ENCODE results near the gene YARS2.
"Not testable (repeated sequence)": the region's sequence is repeated elsewhere in the genome, so short reads cannot be mapped to it uniquely, and the experiment has no call there.

YARS2 gene

DNA sequence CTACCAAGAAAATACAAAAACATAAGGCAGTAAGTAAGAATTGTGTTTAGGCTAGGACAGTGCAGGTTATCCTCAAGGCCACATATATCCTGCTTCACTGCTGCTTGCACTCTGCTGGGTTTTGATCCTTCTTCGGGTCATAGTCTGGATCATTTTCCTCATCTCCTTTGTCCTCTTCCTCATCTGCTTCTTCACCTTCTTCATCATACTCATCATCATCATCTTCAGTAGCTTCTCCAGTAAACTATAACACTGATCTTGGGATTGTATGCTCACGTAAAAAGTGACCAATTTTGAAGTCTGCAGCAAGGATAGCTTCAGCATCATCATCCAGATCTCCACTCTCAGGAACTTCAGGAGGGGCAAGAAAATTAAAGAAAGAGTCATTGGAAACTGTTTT lies 29.4 kb downstream of the YARS2 start:
- H3K27ac Mint-ChIP-seq = no peak overlapping the region
- H3K4me1 Mint-ChIP-seq (ENCODE audit: low read depth) = no peaks in the 10 kb centered on the region
- peaks cover 23% of the 10 kb centered on the region for H3K36me3 Mint-ChIP-seq (ENCODE audit: low read depth)

DNA sequence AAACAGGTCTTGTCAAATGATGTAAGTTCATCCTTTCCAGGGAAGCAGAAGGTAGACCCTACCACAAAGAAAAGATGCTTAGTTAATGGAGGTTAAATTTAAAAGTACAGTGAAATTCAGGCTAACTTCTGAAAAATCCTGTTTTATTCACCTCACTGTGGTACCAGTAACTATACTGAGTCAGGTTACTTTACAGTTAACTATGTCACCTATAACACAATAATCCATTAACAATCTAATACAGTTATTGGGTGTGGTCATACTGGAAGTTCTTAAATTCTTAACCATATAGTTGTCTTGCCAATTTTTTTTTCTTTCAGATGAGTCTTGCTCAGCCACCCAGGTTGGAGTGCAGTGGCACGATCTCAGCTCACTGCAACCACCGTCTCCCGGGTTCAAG lies 30.4 kb downstream of the YARS2 start:
- not testable (repeated sequence) for H3K9me3 Mint-ChIP-seq; H3K27me3 Mint-ChIP-seq (ENCODE audit: low read depth); H3K4me3 Mint-ChIP-seq; H3K27ac Mint-ChIP-seq; H3K4me1 Mint-ChIP-seq (ENCODE audit: low read depth)
- H3K36me3 Mint-ChIP-seq (ENCODE audit: low read depth) = peaks cover 27% of the 10 kb centered on the region

More for the DNA sequence above, 29.4 kb downstream of the YARS2 start:
- Mint-ChIP-seq H3K9me3 (no peaks in the 10 kb centered on the region), H3K4me3 (no peak overlapping the region), H3K27me3 (ENCODE audit: low read depth) (no peaks in the 10 kb centered on the region)

DNA sequence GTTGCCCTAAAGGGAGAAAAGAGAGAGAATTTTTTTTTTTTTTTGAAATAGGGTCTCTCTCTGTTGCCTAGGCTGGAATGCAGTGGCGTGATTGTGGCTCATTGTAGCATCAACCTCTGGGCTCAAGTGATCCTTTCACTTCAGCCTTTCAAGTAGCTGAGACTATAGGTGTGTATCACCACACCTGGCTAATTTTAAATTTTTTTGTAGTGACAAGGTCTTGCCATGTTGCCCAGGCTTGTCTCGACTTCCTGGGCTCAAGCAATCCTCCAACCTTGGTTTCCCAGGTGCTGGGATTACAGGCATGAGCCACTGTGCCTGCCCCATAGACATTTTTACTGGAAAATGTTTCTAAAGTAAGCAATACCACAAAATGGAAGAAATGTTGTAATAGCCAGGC lies 36.8 kb downstream of the YARS2 start:
- no peaks in the 10 kb centered on the region for H3K4me1 Mint-ChIP-seq (ENCODE audit: low read depth)
- no peak overlapping the region for H3K4me3 Mint-ChIP-seq
- H3K9me3 Mint-ChIP-seq = no peaks in the 10 kb centered on the region
- H3K36me3 Mint-ChIP-seq (ENCODE audit: low read depth) = peaks cover 13% of the 10 kb centered on the region
- no peaks in the 10 kb centered on the region for H3K27me3 Mint-ChIP-seq (ENCODE audit: low read depth)
- H3K27ac Mint-ChIP-seq = no peak overlapping the region

DNA sequence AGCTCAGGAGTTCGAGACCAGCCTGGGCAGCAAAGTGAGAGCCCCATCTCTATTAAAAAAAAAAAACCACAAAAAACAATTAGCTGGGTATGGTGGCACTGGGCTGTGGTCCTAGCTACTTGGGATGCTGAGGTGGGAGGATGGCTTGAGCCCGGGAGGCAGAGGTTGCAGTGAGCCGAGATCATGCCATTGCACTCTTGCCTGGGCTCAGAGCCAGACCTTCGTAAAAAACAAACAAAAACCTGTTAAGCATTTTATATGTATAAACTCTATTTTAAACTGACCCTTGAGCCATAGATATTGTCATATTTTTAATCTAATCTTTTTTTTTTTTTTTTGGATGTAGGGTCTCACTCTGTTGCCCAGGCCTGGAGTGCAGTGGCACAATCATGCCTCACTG lies 40.9 kb downstream of the YARS2 start:
- Mint-ChIP-seq H3K4me3 (no peak overlapping the region), H3K36me3 (ENCODE audit: low read depth) (peaks cover 13% of the 10 kb centered on the region), H3K9me3 (no peaks in the 10 kb centered on the region), H3K4me1 (ENCODE audit: low read depth) (no peaks in the 10 kb centered on the region), H3K27ac (no peak overlapping the region), H3K27me3 (ENCODE audit: low read depth) (no peaks in the 10 kb centered on the region)

DNA sequence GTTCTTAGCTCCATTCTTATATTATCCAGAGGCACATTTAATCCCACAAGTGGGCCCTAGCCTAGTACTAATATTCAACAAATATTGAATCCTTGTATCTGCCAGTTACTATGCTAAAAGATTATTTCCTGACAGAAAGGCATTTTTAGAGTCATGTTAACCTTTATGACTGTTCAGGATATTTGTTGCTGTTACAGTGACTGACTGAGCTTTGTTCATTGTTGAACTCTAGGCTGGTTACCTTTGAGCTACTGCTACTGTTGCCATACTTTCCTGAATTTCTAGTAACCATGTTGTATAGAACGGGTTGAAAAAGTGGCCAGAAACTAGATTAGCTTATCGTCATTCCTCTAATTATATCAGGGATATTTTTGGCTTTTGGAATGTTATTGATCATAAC lies 46.8 kb downstream of the YARS2 start:
- H3K36me3 Mint-ChIP-seq (ENCODE audit: low read depth) = peaks cover 11% of the 10 kb centered on the region
- no peaks in the 10 kb centered on the region for H3K27me3 Mint-ChIP-seq (ENCODE audit: low read depth)
- H3K4me3 Mint-ChIP-seq = no peak overlapping the region
- H3K4me1 Mint-ChIP-seq (ENCODE audit: low read depth) = peaks cover 19% of the 10 kb centered on the region
- no peaks in the 10 kb centered on the region for H3K9me3 Mint-ChIP-seq
- H3K27ac Mint-ChIP-seq = no peak overlapping the region

DNA sequence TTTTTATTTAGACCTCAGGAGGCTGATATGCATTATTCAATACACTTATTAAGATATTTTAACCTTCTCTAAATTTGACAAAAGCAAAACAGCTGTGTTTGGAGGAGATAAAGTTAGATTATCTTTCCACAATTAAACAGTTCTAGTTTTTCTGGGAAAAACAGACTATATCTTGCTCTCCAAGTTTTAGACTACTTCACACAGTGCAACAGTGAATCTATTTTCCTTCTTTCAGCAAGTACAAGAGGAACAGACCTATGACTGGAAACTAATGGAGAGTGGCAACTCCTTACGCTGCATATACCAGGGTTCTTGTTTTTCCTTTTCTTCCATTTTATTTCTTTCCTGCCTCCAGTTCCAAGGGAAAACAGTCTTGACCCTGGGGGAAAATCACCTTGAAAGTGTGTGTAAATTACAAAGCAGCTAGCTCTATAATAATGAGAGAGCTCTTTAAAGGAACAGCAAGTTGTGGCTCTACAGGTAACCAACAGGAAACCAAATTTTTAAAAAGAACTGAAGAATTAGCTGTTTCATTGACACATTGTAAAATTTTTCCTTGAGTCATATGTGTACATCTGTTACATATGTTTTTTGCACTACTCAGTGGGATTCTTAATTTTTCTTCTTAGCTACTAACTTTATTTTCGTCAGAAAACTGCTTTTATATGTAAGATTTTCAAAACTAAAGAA lies 49.2 kb downstream of the YARS2 start:
- H3K4me1 Mint-ChIP-seq (ENCODE audit: low read depth) = peaks cover 21% of the 10 kb centered on the region
- no peaks in the 10 kb centered on the region for H3K9me3 Mint-ChIP-seq
- peak overlapping the region; percentile 49 for H3K27ac Mint-ChIP-seq
- peaks cover 9% of the 10 kb centered on the region for H3K36me3 Mint-ChIP-seq (ENCODE audit: low read depth)
- peak overlapping the region; percentile 35 for H3K4me3 Mint-ChIP-seq
- H3K27me3 Mint-ChIP-seq (ENCODE audit: low read depth) = no peaks in the 10 kb centered on the region

DNA sequence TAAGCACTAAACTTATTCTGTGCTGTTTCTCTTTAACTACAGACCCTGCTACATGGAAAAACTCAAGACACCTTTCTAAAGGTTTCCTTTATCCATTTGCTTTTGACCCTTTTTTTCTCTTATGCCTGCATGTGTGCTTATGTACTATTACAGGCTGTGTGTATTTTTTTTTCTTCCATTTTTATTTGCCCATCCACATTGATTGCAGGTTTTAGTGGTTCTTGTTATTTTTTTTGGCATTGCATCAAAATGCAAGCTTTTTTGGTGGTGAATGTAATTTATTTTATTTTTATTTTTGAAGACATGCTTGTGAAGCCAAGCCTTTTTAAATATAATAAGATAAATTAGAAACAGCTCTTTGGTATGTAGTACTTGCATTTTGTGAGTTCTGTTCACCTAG lies 49.9 kb downstream of the YARS2 start:
- Mint-ChIP-seq H3K9me3 (no peaks in the 10 kb centered on the region), H3K4me1 (ENCODE audit: low read depth) (peaks cover 23% of the 10 kb centered on the region), H3K27ac (no peak overlapping the region), H3K4me3 (no peak overlapping the region), H3K27me3 (ENCODE audit: low read depth) (no peaks in the 10 kb centered on the region), H3K36me3 (ENCODE audit: low read depth) (peaks cover 6% of the 10 kb centered on the region)

DNA sequence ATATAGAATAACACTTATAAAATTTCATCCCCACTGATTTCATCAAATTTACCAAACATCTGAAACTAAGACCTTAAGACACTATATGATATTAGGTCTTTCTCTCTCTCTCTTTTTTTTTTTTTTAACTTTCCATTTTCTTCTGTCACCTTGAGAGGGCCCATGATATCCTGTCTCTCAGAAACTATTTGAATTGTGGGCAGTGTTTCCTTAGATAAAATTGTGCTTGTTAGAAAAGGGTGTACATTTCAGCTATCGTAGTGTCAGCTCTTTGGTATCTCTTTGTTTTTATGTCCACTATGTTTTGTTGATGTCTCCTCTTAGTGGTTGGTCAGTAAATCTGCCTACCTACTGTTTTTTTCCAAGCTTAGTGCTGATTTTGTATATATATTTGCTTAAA lies 52.8 kb downstream of the YARS2 start:
- H3K36me3 Mint-ChIP-seq (ENCODE audit: low read depth) = peaks cover 6% of the 10 kb centered on the region
- no peaks in the 10 kb centered on the region for H3K9me3 Mint-ChIP-seq
- no peak overlapping the region for H3K4me3 Mint-ChIP-seq
- no peak overlapping the region for H3K27ac Mint-ChIP-seq
- H3K27me3 Mint-ChIP-seq (ENCODE audit: low read depth) = no peaks in the 10 kb centered on the region
- H3K4me1 Mint-ChIP-seq (ENCODE audit: low read depth) = peaks cover 18% of the 10 kb centered on the region

DNA sequence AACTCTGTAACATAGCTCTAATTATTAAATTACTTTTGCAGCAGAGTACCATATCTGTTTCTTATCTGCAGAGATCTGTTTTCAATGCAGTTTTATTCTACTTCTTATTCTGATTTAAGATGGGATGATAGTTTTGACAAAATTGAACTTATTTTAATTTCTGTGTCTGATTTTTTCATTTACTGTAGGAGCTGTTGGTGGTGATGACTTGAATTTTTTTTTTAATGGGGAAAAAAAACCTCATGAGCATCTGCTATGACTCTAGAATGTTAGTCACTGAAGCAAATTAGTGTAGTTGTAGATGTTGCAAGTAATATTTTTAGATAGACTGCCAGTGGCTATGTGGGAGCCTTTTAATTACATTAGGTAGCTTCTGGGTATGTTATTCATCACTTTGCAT lies 53.2 kb downstream of the YARS2 start:
- H3K4me3 Mint-ChIP-seq = no peak overlapping the region
- H3K4me1 Mint-ChIP-seq (ENCODE audit: low read depth) = peaks cover 17% of the 10 kb centered on the region
- peaks cover 6% of the 10 kb centered on the region for H3K36me3 Mint-ChIP-seq (ENCODE audit: low read depth)
- H3K27me3 Mint-ChIP-seq (ENCODE audit: low read depth) = no peaks in the 10 kb centered on the region
- no peak overlapping the region for H3K27ac Mint-ChIP-seq
- H3K9me3 Mint-ChIP-seq = no peaks in the 10 kb centered on the region

DNA sequence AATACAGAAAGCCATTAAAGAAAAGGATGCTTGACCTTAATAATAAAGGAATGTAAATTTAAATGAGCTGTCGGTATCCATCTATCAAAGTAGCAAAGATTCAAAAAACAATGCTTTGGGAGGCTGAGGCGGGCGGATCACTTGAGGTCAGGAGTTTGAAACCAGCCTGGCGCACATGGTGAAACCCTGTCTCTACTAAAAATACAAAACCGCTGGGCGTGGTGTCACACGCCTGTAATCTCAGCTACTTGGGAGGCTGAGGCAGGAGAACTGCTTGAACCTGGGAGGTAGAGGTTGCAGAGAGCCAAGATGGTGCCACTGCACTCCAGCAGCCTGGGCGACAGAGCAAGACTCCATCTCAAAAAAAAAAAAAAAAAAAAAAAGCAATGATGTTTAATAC lies 56.3 kb downstream of the YARS2 start:
- H3K27me3 Mint-ChIP-seq (ENCODE audit: low read depth); H3K4me1 Mint-ChIP-seq (ENCODE audit: low read depth); H3K9me3 Mint-ChIP-seq; H3K27ac Mint-ChIP-seq; H3K4me3 Mint-ChIP-seq: not testable (repeated sequence)
- peaks cover 18% of the 10 kb centered on the region for H3K36me3 Mint-ChIP-seq (ENCODE audit: low read depth)

DNA sequence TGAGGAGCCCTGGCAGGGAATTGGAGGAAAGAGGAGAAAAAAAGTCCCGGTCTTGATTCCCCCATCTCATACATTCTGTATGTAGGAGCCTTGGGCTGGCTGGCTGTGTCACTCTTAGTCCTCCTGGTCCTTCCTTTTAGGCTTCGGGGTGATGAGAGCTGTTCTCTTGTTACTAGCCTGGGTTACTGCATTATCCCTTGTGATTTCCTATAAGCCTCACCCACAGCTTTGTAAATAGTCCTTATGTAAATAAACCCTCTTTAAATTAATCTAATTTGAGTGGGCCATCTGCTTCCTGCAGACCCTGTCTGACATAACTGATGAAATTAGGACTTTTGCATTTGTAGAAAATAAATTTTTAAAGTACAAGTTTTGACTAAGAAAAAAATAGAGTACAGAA lies 57.4 kb downstream of the YARS2 start:
- no peak overlapping the region for H3K4me3 Mint-ChIP-seq
- no peaks in the 10 kb centered on the region for H3K27me3 Mint-ChIP-seq (ENCODE audit: low read depth)
- H3K36me3 Mint-ChIP-seq (ENCODE audit: low read depth) = peaks cover 22% of the 10 kb centered on the region
- H3K4me1 Mint-ChIP-seq (ENCODE audit: low read depth) = peaks cover 10% of the 10 kb centered on the region
- no peaks in the 10 kb centered on the region for H3K9me3 Mint-ChIP-seq
- H3K27ac Mint-ChIP-seq = no peak overlapping the region

DNA sequence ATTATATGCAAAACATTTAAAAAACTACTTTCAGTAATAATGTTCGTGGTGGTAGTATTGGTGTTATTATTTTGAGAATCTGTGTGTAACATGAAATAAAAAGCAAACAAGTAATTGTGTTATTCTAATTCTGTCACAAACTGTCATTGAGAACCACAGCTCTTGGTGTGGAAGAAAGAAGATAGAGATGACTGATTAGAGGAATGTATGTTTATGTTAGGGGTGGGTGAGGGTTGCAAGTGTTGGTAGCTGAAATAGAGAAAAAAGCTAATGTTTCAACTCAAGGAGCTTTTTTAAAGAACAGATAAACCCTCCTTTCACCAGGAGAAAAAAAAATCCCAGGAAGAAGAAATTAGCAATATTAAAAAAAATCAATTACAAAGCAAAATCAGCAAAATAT lies 58.3 kb downstream of the YARS2 start:
- peaks cover 12% of the 10 kb centered on the region for H3K4me1 Mint-ChIP-seq (ENCODE audit: low read depth)
- H3K36me3 Mint-ChIP-seq (ENCODE audit: low read depth) = peaks cover 19% of the 10 kb centered on the region
- no peaks in the 10 kb centered on the region for H3K27me3 Mint-ChIP-seq (ENCODE audit: low read depth)
- no peak overlapping the region for H3K4me3 Mint-ChIP-seq
- no peaks in the 10 kb centered on the region for H3K9me3 Mint-ChIP-seq
- H3K27ac Mint-ChIP-seq = no peak overlapping the region
